ENCODE results near the gene MIGA2. TPM values are rescaled to one million over a fixed set of nuclear protein-coding genes. Genes with fewer than 3 reads are reported as not detected.
A peak's percentile ranks its signal among the peaks of the same experiment; 100 is the strongest.

MIGA2 gene
- total and polyA plus RNA-seq, 4 donors = 8.5 to 32.3 (median 25.0) TPM

DNA sequence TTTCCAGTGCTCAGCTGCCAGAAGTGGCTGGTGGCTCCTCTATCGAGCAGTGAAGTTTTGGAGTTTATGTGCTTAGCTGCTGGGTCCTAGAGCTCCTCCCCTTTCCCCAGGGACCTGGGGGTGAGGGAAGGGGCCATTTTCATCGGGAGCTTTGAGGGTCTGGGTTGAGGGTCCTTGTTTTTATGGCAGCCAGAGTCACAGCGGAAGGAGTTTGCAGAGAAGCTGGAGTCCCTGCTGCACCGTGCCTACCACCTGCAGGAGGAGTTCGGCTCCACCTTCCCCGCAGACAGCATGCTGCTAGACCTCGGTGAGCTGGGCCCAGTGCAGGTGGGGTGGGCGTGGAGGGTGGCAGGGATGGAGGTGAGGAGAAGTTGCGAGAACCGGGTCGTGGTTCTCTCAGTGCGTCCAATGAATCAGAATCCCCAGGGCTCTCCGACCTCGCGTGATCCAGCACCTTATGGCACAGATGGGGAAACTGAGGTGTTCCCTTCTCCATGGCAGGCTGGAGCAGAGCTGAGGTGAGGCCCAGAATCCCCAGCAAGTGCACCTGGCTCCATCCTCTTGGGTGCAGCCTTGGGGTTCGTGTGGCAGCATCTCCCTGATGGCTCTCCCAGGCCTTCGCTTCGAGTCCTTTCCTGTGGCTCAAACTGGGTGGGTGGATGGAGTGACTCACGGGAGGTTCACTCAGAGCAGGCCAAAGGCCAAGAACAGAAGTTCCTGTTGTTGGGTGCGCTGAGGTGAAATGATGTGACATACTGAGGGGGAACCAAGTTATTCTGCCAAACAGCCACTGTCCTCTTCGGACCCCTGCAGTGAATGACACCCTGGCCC lies 22.8 kb downstream of the MIGA2 start:
- H3K4me1 ChIP-seq (ENCODE audit: control insufficient read depth in 1 of 2, insufficient read depth in 2 of 2, low read length in 2 of 2) = no peaks in the 10 kb centered on the region
- H3K9me3 ChIP-seq (ENCODE audit: control insufficient read depth, low read length) = no peaks in the 10 kb centered on the region
- no peak overlapping the region for H3K4me3 ChIP-seq (ENCODE audit: low read length in 2 of 2)
- peaks cover 0 to 5% of the 10 kb centered on the region in 2 donors for H3K36me3 ChIP-seq (ENCODE audit: control insufficient read depth in 1 of 2, insufficient read depth in 2 of 2, low read length in 1 of 2)
- H3K27ac ChIP-seq (ENCODE audit: low read depth in 1 of 2, low read length in 2 of 2) = no peak overlapping the region
- DNase-seq (no peak), ATAC-seq (ENCODE audit: low FRiP score) (no peak)
- H3K27me3 ChIP-seq (ENCODE audit: control insufficient read depth in 1 of 2, insufficient read depth in 2 of 2, low read length in 1 of 2) = no peaks in the 10 kb centered on the region
- 81 to 85% methylated on average over 21 of the region's 21 CpGs for WGBS, 2 donors
- intact Hi-C loops (cut with DNase I) = no loop called here

GRCh38 chr9:129059796-129060785 lies 23.7 kb downstream of the MIGA2 start:
- WGBS, 2 donors = 89 to 93% methylated on average over 36 to 37 of the region's 37 CpGs
- Histone ChIP-seq H3K36me3 (ENCODE audit: control insufficient read depth in 1 of 2, insufficient read depth in 2 of 2, low read length in 1 of 2) (peaks cover 0 to 6% of the 10 kb centered on the region in 2 donors), H3K27ac (ENCODE audit: low read depth in 1 of 2, low read length in 2 of 2) (no peak overlapping the region), H3K4me3 (ENCODE audit: low read length in 2 of 2) (no peak overlapping the region), H3K27me3 (ENCODE audit: control insufficient read depth in 1 of 2, insufficient read depth in 2 of 2, low read length in 1 of 2) (no peaks in the 10 kb centered on the region), H3K9me3 (ENCODE audit: control insufficient read depth, low read length) (no peaks in the 10 kb centered on the region), H3K4me1 (ENCODE audit: control insufficient read depth in 1 of 2, insufficient read depth in 2 of 2, low read length in 2 of 2) (no peaks in the 10 kb centered on the region)
- DNase-seq (no peak), ATAC-seq (ENCODE audit: low FRiP score) (no peak)
- intact Hi-C loops (cut with DNase I) = no loop called here

DNA sequence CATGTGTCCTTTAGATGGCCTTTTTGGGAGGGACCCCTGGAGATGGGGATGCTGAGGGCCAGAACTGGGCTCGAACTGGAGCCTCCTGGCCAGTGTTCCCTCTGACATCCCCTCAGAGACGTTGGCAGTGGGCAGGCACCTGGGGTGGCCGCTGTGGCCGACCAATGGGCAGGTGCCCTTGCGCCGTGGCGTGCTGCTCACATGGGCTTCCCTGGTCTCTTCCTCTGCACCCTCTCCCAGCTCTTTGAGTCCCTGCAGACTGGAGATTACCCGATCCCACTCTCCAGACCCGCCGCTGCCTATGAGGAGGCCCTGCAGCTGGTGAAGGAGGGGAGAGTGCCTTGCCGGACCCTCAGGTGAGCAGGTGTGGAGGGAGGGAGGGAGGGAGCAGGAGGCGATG lies 24.6 kb downstream of the MIGA2 start:
- Histone ChIP-seq H3K4me1 (ENCODE audit: control insufficient read depth in 1 of 2, insufficient read depth in 2 of 2, low read length in 2 of 2) (no peaks in the 10 kb centered on the region), H3K4me3 (ENCODE audit: low read length in 2 of 2) (no peak overlapping the region), H3K27me3 (ENCODE audit: control insufficient read depth in 1 of 2, insufficient read depth in 2 of 2, low read length in 1 of 2) (no peaks in the 10 kb centered on the region), H3K27ac (ENCODE audit: low read depth in 1 of 2, low read length in 2 of 2) (no peak overlapping the region), H3K36me3 (ENCODE audit: control insufficient read depth in 1 of 2, insufficient read depth in 2 of 2, low read length in 1 of 2) (peaks cover 0 to 6% of the 10 kb centered on the region in 2 donors), H3K9me3 (ENCODE audit: control insufficient read depth, low read length) (no peaks in the 10 kb centered on the region)
- WGBS, 2 donors = 92 to 95% methylated on average over 12 of the region's 12 CpGs
- intact Hi-C loops (cut with DNase I) = no loop called here
- no peak for ATAC-seq (ENCODE audit: low FRiP score)
- no peak for DNase-seq

- ATAC-seq (ENCODE audit: low FRiP score) = no peak
- Histone ChIP-seq H3K4me1 (ENCODE audit: control insufficient read depth in 1 of 2, insufficient read depth in 2 of 2, low read length in 2 of 2) (no peaks in the 10 kb centered on the region), H3K4me3 (ENCODE audit: low read length in 2 of 2) (no peak overlapping the region), H3K27me3 (ENCODE audit: control insufficient read depth in 1 of 2, insufficient read depth in 2 of 2, low read length in 1 of 2) (no peaks in the 10 kb centered on the region), H3K9me3 (ENCODE audit: control insufficient read depth, low read length) (no peaks in the 10 kb centered on the region), H3K27ac (ENCODE audit: low read depth in 1 of 2, low read length in 2 of 2) (no peak overlapping the region), H3K36me3 (ENCODE audit: control insufficient read depth in 1 of 2, insufficient read depth in 2 of 2, low read length in 1 of 2) (peaks cover 0 to 6% of the 10 kb centered on the region in 2 donors)
- intact Hi-C loops (cut with DNase I) = no loop called here
- WGBS, 2 donors = 85 to 92% methylated on average over 9 of the region's 9 CpGs
- no peak for DNase-seq
Observed at GRCh38 chr9:129063061-129063460, 26.6 kb downstream of the MIGA2 start.

DNA sequence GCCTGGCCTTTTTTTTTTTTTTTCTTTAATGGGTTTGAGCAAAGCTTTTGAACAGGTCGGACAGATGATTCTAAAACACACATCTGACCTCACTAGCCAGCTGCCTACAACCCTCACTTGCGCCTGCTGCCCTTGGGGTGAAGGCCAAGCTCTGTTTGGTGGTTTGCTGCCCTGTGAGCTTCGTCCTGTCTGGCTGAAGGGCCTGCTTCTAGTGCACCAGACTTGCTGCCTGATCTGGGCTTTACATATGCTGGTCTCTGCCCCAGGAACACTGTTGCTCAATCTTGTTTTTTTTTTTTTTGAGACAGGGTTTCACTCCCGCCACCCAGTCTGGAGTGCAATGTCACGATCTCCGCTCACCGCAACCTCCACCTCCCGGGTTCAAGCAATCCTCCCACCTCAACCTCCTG lies 28.1 kb downstream of the MIGA2 start:
- no peaks in the 10 kb centered on the region for H3K27me3 ChIP-seq (ENCODE audit: control insufficient read depth in 1 of 2, insufficient read depth in 2 of 2, low read length in 1 of 2)
- intact Hi-C loops (cut with DNase I) = no loop called here
- no peak overlapping the region for H3K4me3 ChIP-seq (ENCODE audit: low read length in 2 of 2)
- H3K27ac ChIP-seq (ENCODE audit: low read depth in 1 of 2, low read length in 2 of 2) = no peak overlapping the region
- H3K4me1 ChIP-seq (ENCODE audit: control insufficient read depth in 1 of 2, insufficient read depth in 2 of 2, low read length in 2 of 2) = no peaks in the 10 kb centered on the region
- ATAC-seq (ENCODE audit: low FRiP score) = no peak
- no peaks in the 10 kb centered on the region for H3K9me3 ChIP-seq (ENCODE audit: control insufficient read depth, low read length)
- peaks cover 0 to 4% of the 10 kb centered on the region in 2 donors for H3K36me3 ChIP-seq (ENCODE audit: control insufficient read depth in 1 of 2, insufficient read depth in 2 of 2, low read length in 1 of 2)
- 96 to 98% methylated on average over 8 of the region's 8 CpGs for WGBS, 2 donors
- DNase-seq = no peak

DNA sequence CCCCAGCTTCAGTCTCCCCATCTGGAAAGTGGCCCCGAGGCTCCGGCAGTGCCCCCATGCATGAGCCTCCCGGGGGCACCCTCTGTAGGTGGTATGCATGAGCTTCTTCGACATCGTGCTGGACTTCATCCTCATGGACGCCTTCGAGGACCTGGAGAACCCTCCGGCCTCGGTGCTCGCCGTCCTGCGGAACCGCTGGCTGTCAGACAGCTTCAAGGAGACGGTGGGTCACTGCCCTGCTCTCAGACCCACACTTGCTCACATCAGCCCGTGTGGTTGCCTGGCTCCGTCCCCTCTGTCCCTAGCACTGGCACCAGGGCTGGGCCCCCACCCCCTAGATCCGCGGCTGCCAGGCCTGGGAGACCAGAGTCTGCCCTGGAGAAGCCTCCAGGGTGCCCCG lies 31.7 kb downstream of the MIGA2 start:
- intact Hi-C loops (cut with DNase I) = no loop called here
- Histone ChIP-seq H3K9me3 (ENCODE audit: control insufficient read depth, low read length) (no peaks in the 10 kb centered on the region), H3K27me3 (ENCODE audit: control insufficient read depth in 1 of 2, insufficient read depth in 2 of 2, low read length in 1 of 2) (no peaks in the 10 kb centered on the region), H3K27ac (ENCODE audit: low read depth in 1 of 2, low read length in 2 of 2) (no peak overlapping the region), H3K4me1 (ENCODE audit: control insufficient read depth in 1 of 2, insufficient read depth in 2 of 2, low read length in 2 of 2) (no peaks in the 10 kb centered on the region), H3K4me3 (ENCODE audit: low read length in 2 of 2) (no peak overlapping the region), H3K36me3 (ENCODE audit: control insufficient read depth in 1 of 2, insufficient read depth in 2 of 2, low read length in 1 of 2) (peaks cover 0 to 2% of the 10 kb centered on the region in 2 donors)
- no peak for DNase-seq
- no peak for ATAC-seq (ENCODE audit: low FRiP score)
- 90 to 91% methylated on average over 19 of the region's 19 CpGs for WGBS, 2 donors

DNA sequence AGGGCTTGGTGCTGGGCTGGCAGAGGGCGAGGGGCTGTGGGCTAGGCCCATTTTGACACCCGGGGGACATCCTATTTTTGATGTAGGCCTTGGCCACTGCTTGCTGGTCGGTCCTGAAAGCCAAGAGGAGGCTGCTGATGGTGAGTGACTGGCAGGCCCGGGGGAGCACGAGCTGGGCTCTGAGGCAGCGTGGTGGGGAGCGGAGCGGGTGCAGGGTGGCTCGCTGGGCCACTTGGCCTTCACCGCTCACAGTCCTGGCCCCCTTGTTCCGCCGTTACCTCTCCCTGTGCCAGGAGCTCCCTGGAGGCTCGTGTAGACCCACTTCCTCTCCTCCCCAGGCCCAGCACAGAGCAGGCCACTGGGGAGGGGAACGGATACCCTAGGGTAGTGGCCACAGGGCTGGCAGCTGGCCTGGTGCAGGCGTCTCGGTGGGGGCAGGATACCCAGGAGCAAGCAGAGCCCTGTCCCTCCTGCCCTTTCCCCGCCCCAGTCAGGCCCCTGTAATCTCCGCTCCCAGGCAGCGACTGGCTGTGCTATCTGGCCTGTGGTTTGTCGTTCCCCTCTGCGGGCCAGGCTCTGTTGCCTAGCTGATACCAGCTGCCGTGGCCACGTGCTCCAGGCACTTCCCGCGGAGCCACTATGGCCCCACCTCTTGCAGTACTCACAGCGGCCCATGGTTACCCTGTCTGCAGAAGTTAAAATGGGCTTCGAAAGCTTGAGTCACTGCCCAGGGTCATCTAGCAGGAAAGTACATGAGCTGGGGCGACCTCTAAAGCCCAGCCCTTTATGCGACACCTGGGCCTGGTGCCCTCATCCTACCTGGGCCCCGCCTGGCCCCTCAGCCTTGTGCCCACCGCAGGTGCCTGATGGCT lies 32.8 kb downstream of the MIGA2 start:
- Histone ChIP-seq H3K27ac (ENCODE audit: low read depth in 1 of 2, low read length in 2 of 2) (no peak overlapping the region), H3K4me1 (ENCODE audit: control insufficient read depth in 1 of 2, insufficient read depth in 2 of 2, low read length in 2 of 2) (no peaks in the 10 kb centered on the region), H3K4me3 (ENCODE audit: low read length in 2 of 2) (no peak overlapping the region), H3K36me3 (ENCODE audit: control insufficient read depth in 1 of 2, insufficient read depth in 2 of 2, low read length in 1 of 2) (peaks cover 0 to 2% of the 10 kb centered on the region in 2 donors), H3K9me3 (ENCODE audit: control insufficient read depth, low read length) (no peaks in the 10 kb centered on the region), H3K27me3 (ENCODE audit: control insufficient read depth in 1 of 2, insufficient read depth in 2 of 2, low read length in 1 of 2) (no peaks in the 10 kb centered on the region)
- intact Hi-C loops (cut with DNase I) = no loop called here
- ATAC-seq (ENCODE audit: low FRiP score) = peak; percentile 20
- DNase-seq = peak in 1 of 2 donors; percentile 83
- 80 to 88% methylated on average over 29 to 31 of the region's 31 CpGs for WGBS, 2 donors
